Stomach (tissue), 9 donors: ENCODE measurements around the gene CDH23. TPM values are rescaled to one million over a fixed set of nuclear protein-coding genes. Genes with fewer than 3 reads are reported as not detected.

ENCODE experiments used
- DNase-seq, 2 donors: peaks; one replicate each; pipeline versions ENCODE4 v3.0.0 to v3.0.0-alpha.2; 2013 to 2019
- H3K27ac ChIP-seq, 5 donors: fragments of 200-600 bp in 4 of 5; sonication (generic) in 4 of 5; one replicate each; pipeline ENCODE4 v1.5.1; 2013 to 2019; ENCODE audit warnings: mild to moderate bottlenecking in 1 of 5, moderate library complexity in 1 of 5
- H3K27me3 ChIP-seq, 3 donors: fragments of 200-600 bp; sonication (generic); one replicate each; pipeline ENCODE4 v1.5.1; 2017 to 2019; ENCODE audit warnings: mixed run types in 1 of 3
- H3K36me3 ChIP-seq, 4 donors: fragments of 200-600 bp; sonication (generic); 1 replicate in 3 of 4; 2 replicates in 1 of 4; pipeline ENCODE4 v1.5.1; 2016 to 2019
- H3K4me1 ChIP-seq, 4 donors: fragments of 200-600 bp; sonication (generic); one replicate each; pipeline ENCODE4 v1.5.1; 2016 to 2019
- H3K4me3 ChIP-seq, 4 donors: fragments of 200-600 bp; sonication (generic) in 3 of 4; one replicate each; pipeline ENCODE4 v1.5.1; 2016 to 2019; ENCODE audit warnings: mild to moderate bottlenecking in 1 of 4
- H3K9me3 ChIP-seq, 4 donors: fragments of 200-600 bp; sonication (generic); one replicate each; pipeline ENCODE4 v1.5.1; 2016 to 2019
- EP300 ChIP-seq: sonication (generic); formaldehyde crosslinking; IDR thresholded peaks from one replicate; pipeline ENCODE4 v1.6.1; 2017; ENCODE audit warnings: antibody characterized with exemption
- POLR2A ChIP-seq, 4 donors: fragments of 450-650 bp; IDR thresholded peaks; one replicate each; pipeline ENCODE4 v1.6.1; 2016; ENCODE audit warnings: antibody characterized with exemption in 4 of 4, control low read depth in 2 of 4, mild to moderate bottlenecking in 1 of 4, moderate library complexity in 1 of 4
- POLR2AphosphoS5 ChIP-seq, 3 donors: sonication (generic); formaldehyde crosslinking; IDR thresholded peaks; one replicate each; pipeline ENCODE4 v1.6.1; 2016; ENCODE audit warnings: antibody characterized with exemption in 3 of 3
- WGBS, 5 donors: extraction: QIAGEN DNeasy Blood & Tissue Kit in 3 of 5; methylation state at CpG; one replicate each; pipeline versions ENCODE4 v1.1.5 to v1.1.7; 2013 to 2018; 5-methylcytosine and 5-hydroxymethylcytosine counted together
- intact Hi-C: fragments of 100-400 bp; cut with DNase I; formaldehyde crosslinking; loops from one replicate; pipeline ENCODE4 v1.15.1; 2023; ENCODE audit warnings: low total_unique reads
- polyA plus RNA-seq, 3 donors: library from polyadenylated mRNA; stranded (reverse); fragments of 200-250 nt; gene quantifications; one replicate each; pipeline ENCODE4 v1.2.3, GENCODE V29; 2013
- total RNA-seq, 5 donors: library from RNA; depleted of rRNA; stranded (reverse); fragments of >200 nt; gene quantifications; one replicate each; pipeline versions ENCODE4 v1.1.0 to v1.2.3, GENCODE V29; 2014 to 2016
- TF ChIP-seq, protein P1 (sequence below), 7 experiments: fragments of 450-650 bp in 4 of 7; fragments of 200-600 bp in 3 of 7; sonication (generic) in 3 of 7; IDR thresholded peaks; one replicate each; pipeline ENCODE4 v1.5.1; 2016 to 2019; ENCODE audit warnings: antibody characterized with exemption in 7 of 7, control low read depth in 2 of 7, mild to moderate bottlenecking in 1 of 7
- donor health status: healthy with polysubstance abuse.
- donor health status: Bipolar disorder and iron deficiency.
- donor health status: healthy.

CDH23 gene
- total and polyA plus RNA-seq, 8 donors: 0.31 to 8.2 (median 2.2) TPM

DNA sequence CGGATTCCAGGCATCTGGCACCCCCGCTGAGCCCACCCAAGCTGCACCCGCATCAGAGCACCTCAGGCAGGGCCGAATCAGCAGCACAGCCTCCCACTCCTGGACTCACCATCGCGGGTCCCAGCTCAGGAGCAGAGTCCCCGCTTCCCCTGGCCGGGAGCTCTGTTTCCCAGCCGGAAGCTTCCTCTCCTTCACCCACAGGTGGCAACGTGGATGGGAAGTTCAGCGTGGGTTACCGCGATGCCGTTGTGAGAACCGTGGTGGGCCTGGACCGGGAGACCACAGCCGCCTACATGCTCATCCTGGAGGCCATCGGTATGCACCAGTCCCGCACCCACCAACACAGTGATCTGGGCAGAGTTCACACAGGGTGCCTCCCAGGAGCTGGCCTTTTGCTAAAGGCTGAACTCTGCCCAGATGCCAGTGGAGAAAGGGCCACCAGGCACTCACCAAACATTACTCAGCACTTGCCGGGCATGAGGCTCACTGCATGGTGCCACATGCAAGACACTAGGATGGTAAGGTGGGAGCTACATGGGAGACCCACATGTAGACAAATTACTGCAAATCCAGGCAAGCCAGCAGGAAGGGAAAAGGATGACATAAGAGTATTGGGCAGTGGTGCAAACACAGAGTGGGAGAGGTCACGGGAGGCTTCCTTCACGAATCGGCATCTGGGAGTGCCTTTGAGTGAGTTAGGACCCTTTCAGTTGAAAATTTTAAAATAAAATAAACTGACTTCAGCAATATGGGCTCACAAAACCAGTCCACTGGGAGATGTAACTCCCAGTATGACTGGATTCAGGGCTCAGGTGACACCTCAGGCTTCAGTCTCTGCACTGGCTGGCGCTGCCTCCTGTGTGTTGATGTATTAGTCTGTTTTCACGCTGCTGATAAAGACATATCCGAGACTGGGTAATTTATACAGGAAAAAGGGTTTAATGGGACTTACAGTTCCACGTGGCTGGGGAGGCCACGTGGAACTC lies 312.5 kb downstream of the CDH23 start:
- Histone ChIP-seq H3K27me3 (peaks cover 0 to 3% (median 0%) of the 10 kb centered on the region in 3 donors), H3K27ac (no peak overlapping the region), H3K4me1 (peaks cover 17 to 37% (median 26%) of the 10 kb centered on the region in 4 donors), H3K9me3 (no peaks in the 10 kb centered on the region), H3K36me3 (no peaks in the 10 kb centered on the region), H3K4me3 (no peak overlapping the region)
- intact Hi-C loops: loop anchor here (10.0 kb wide), 1 partner anchor 314 kb away; the partner anchor contains the start of gene CDH23
- TF ChIP-seq POLR2AphosphoS5 (IDR thresholded peaks at IDR 0.05): no peak
- WGBS, 5 donors: 64 to 74% (median 67%) methylated on average over 19 to 28 of the region's 28 CpGs
- no peak for DNase-seq

DNA sequence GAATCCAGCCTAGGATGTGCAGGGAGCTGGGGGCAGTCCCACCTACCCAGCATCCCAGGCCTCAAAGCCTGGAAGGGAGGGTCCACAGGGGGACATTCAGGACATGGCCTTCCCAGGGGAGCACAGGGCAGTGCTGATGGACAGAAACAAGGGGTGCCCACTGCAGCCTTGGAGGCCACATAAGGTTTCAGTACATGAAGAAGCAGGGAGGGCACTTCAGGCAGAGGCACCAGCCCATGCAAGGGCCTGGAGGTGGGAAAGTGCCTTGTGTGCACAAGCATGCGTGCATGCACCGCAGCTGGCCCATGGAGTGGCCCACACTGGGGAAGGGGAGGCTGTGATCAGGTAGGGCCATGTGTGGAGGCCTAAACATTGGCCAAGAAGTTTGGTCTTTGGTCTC lies 313.8 kb downstream of the CDH23 start:
- Histone ChIP-seq H3K4me1 (peaks cover 30 to 50% (median 39%) of the 10 kb centered on the region in 4 donors), H3K27me3 (peaks cover 0 to 3% (median 0%) of the 10 kb centered on the region in 3 donors), H3K9me3 (no peaks in the 10 kb centered on the region), H3K36me3 (no peaks in the 10 kb centered on the region), H3K27ac (no peak overlapping the region), H3K4me3 (no peak overlapping the region)
- intact Hi-C loops: no loop called here
- TF ChIP-seq, protein P1, sequence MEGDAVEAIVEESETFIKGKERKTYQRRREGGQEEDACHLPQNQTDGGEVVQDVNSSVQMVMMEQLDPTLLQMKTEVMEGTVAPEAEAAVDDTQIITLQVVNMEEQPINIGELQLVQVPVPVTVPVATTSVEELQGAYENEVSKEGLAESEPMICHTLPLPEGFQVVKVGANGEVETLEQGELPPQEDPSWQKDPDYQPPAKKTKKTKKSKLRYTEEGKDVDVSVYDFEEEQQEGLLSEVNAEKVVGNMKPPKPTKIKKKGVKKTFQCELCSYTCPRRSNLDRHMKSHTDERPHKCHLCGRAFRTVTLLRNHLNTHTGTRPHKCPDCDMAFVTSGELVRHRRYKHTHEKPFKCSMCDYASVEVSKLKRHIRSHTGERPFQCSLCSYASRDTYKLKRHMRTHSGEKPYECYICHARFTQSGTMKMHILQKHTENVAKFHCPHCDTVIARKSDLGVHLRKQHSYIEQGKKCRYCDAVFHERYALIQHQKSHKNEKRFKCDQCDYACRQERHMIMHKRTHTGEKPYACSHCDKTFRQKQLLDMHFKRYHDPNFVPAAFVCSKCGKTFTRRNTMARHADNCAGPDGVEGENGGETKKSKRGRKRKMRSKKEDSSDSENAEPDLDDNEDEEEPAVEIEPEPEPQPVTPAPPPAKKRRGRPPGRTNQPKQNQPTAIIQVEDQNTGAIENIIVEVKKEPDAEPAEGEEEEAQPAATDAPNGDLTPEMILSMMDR (IDR thresholded peaks at IDR 0.05): no peak
- TF ChIP-seq POLR2A (IDR thresholded peaks at IDR 0.05) (no peak), POLR2AphosphoS5 (IDR thresholded peaks at IDR 0.05) (no peak), EP300 (no peak)
- DNase-seq: no peak
- 89 to 100% (median 96%) methylated on average over 2 of the region's 2 CpGs for WGBS, 5 donors

DNA sequence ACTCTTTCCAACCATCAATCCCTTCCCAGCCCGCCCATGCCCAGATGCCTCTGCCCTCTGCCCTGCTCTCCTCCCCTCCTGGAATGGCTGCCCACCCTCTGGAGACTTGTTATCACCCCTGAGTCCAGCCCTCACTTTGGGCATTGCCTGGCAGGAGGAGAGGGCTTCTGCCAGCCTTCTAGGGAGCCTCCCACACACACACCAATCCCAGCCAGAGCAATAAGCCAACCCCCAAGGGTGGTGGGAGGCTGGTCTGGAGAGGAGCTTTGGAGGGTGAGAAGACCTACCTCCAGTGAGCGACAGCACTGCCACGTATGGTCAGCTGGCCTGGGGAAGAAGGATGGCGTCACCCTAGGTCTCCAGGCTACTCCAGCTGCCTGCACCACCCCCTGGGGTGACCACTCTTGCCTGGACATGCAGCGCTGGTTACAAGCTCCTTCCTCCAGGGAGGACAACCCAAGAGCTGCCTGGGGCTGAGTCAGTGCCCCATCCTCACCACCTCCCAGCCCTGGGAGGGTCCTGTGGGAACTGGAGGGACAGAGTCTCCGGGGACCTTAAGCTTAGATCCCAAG lies 314.4 kb downstream of the CDH23 start:
- intact Hi-C loops: no loop called here
- H3K4me1 ChIP-seq: peaks cover 30 to 57% (median 41%) of the 10 kb centered on the region in 4 donors
- no peak for DNase-seq
- peak overlapping the region in 1 of 5 donors; percentile 88 for H3K27ac ChIP-seq
- 84 to 94% (median 90%) methylated on average over 3 to 6 of the region's 6 CpGs for WGBS, 5 donors
- H3K27me3 ChIP-seq: peaks cover 0 to 3% (median 0%) of the 10 kb centered on the region in 3 donors
- no peaks in the 10 kb centered on the region for H3K9me3 ChIP-seq
- no peaks in the 10 kb centered on the region for H3K36me3 ChIP-seq
- no peak overlapping the region for H3K4me3 ChIP-seq
- no peak for TF ChIP-seq POLR2A (IDR thresholded peaks at IDR 0.05)
- TF ChIP-seq, protein P1 (IDR thresholded peaks at IDR 0.05): no peak
- no peak for TF ChIP-seq POLR2AphosphoS5 (IDR thresholded peaks at IDR 0.05)
- TF ChIP-seq EP300: no peak

DNA sequence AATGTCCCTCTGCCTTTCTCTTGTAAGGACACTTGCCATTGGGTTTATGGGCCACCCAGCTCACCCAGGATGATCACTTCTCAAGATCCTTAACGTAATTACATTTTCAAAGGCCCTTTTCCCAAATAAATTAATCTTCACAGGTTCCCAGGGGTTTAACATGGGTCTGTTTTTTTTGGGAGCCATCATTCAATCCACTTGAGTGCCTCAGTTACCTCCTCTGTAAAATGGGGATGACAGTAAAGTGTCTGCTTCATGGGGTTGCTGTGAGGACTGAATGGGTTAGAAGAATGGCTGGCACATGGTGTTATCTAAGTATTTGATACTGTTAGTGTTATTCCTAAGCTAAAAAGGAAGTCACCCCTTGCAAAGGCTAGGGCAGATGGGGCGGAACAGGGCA lies 315.4 kb downstream of the CDH23 start:
- intact Hi-C loops: no loop called here
- no peak overlapping the region for H3K4me3 ChIP-seq
- H3K9me3 ChIP-seq: no peaks in the 10 kb centered on the region
- 92 to 100% (median 95%) methylated on average over 2 of the region's 2 CpGs for WGBS, 5 donors
- no peaks in the 10 kb centered on the region for H3K36me3 ChIP-seq
- H3K27ac ChIP-seq: peak overlapping the region in 4 of 5 donors; percentile 81 to 93 (median 87)
- DNase-seq: no peak
- TF ChIP-seq POLR2A (IDR thresholded peaks at IDR 0.05): no peak
- no peak for TF ChIP-seq POLR2AphosphoS5 (IDR thresholded peaks at IDR 0.05)
- TF ChIP-seq, protein P1 (IDR thresholded peaks at IDR 0.05): no peak
- TF ChIP-seq EP300: no peak
- peaks cover 30 to 66% (median 47%) of the 10 kb centered on the region in 4 donors for H3K4me1 ChIP-seq
- H3K27me3 ChIP-seq: peaks cover 0 to 3% (median 0%) of the 10 kb centered on the region in 3 donors
